Small intestine (tissue), 7 donors: ENCODE measurements around the gene CRYAA. TPM values are rescaled to one million over a fixed set of nuclear protein-coding genes. Genes with fewer than 3 reads are reported as not detected.

Source experiments
- DNase-seq, 2 donors: peaks; one replicate each; pipeline versions ENCODE4 v3.0.0 to v3.0.0-alpha.2; 2013
- FAIRE-seq: peaks from 2 replicates; lab custom pipeline; 2012; peaks lifted over from hg19 to GRCh38; lab: Jason Lieb, UNC
- H3K27ac ChIP-seq, 3 donors: one replicate each; pipeline ENCODE4 v1.5.1; 2013; ENCODE audit warnings: low read length in 2 of 3, mild to moderate bottlenecking in 2 of 3, control low read depth in 1 of 3, inconsistent platforms in 1 of 3, low read depth in 1 of 3, moderate library complexity in 1 of 3
- H3K27me3 ChIP-seq, 3 donors: one replicate each; pipeline ENCODE4 v1.6.1; 2013; ENCODE audit warnings: low read length in 3 of 3, inconsistent platforms in 1 of 3; ENCODE audit not compliant: control insufficient read depth in 3 of 3, insufficient read depth in 3 of 3
- H3K36me3 ChIP-seq, 3 donors: one replicate each; pipeline ENCODE4 v1.6.1; 2013; ENCODE audit warnings: low read length in 3 of 3, inconsistent platforms in 1 of 3, low read depth in 1 of 3, mild to moderate bottlenecking in 1 of 3, moderate library complexity in 1 of 3; ENCODE audit not compliant: control insufficient read depth in 3 of 3, insufficient read depth in 2 of 3
- H3K4me1 ChIP-seq, 3 donors: one replicate each; pipeline ENCODE4 v1.6.1; 2013; ENCODE audit warnings: low read length in 2 of 3, inconsistent platforms in 1 of 3, low read depth in 1 of 3, mild to moderate bottlenecking in 1 of 3, moderate library complexity in 1 of 3; ENCODE audit not compliant: control insufficient read depth in 3 of 3, insufficient read depth in 2 of 3
- H3K4me3 ChIP-seq, 3 donors: one replicate each; pipeline ENCODE4 v1.5.1; 2013; ENCODE audit warnings: low read length in 3 of 3, control low read depth in 1 of 3, inconsistent platforms in 1 of 3, low read depth in 1 of 3, mild to moderate bottlenecking in 1 of 3, moderate library complexity in 1 of 3
- H3K9me3 ChIP-seq, 2 donors: one replicate each; pipeline ENCODE4 v1.6.1; 2013; ENCODE audit warnings: low read depth in 1 of 2, low read length in 1 of 2; ENCODE audit not compliant: control insufficient read depth in 2 of 2, insufficient read depth in 1 of 2
- WGBS, 3 donors: extraction: QIAGEN DNeasy Blood & Tissue Kit; methylation state at CpG; one replicate each; pipeline ENCODE4 v1.1.7; 2013; 5-methylcytosine and 5-hydroxymethylcytosine counted together
- polyA plus RNA-seq, 4 donors: library from polyadenylated mRNA; stranded (reverse) in 3 of 4; unstranded in 1 of 4; fragments of 200-250 nt in 3 of 4; fragments of 120-200 nt in 1 of 4; gene quantifications; one replicate each; pipeline versions ENCODE4 v1.2.1 to v1.2.3, GENCODE V29; 2013
- donor health status: healthy with polysubstance abuse.
- donor health status: control.
- donor health status: control.
- donor health status: Bipolar disorder and iron deficiency.
- donor health status: healthy.

Gene CRYAA
- polyA plus RNA-seq, 4 donors = not detected

- no peak overlapping the region for H3K4me3 ChIP-seq
- DNase-seq = no peak
- peaks cover 2 to 7% of the 10 kb centered on the region in 2 donors for H3K9me3 ChIP-seq
- no peaks in the 10 kb centered on the region for H3K4me1 ChIP-seq
- no peak for FAIRE-seq
- WGBS, 3 donors = 81 to 88% (median 82%) methylated on average over 1 of the region's 1 CpG
- no peaks in the 10 kb centered on the region for H3K36me3 ChIP-seq
- no peaks in the 10 kb centered on the region for H3K27me3 ChIP-seq
- no peak overlapping the region for H3K27ac ChIP-seq
Measured at GRCh38 chr21:43201491-43201890, 32.7 kb downstream of the CRYAA start.

GRCh38 chr21:43203591-43203990, 34.8 kb downstream of the CRYAA start:
- Histone ChIP-seq H3K4me3 (no peak overlapping the region), H3K9me3 (peaks cover 2 to 7% of the 10 kb centered on the region in 2 donors), H3K27me3 (no peaks in the 10 kb centered on the region), H3K27ac (no peak overlapping the region), H3K36me3 (no peaks in the 10 kb centered on the region), H3K4me1 (no peaks in the 10 kb centered on the region)
- DNase-seq = no peak
- 81 to 84% (median 84%) methylated on average over 6 of the region's 6 CpGs for WGBS, 3 donors
- no peak for FAIRE-seq

GRCh38 chr21:43204638-43205037, 35.8 kb downstream of the CRYAA start:
- FAIRE-seq = no peak
- DNase-seq = no peak

GRCh38 chr21:43206231-43207042, 37.6 kb downstream of the CRYAA start:
- no peak overlapping the region for H3K27ac ChIP-seq
- peaks cover 0 to 4% (median 2%) of the 10 kb centered on the region in 3 donors for H3K4me1 ChIP-seq
- no peaks in the 10 kb centered on the region for H3K27me3 ChIP-seq
- DNase-seq (no peak), FAIRE-seq (no peak)
- WGBS, 3 donors = 79 to 85% (median 81%) methylated on average over 18 of the region's 18 CpGs
- H3K36me3 ChIP-seq = no peaks in the 10 kb centered on the region
- no peaks in the 10 kb centered on the region for H3K9me3 ChIP-seq
- H3K4me3 ChIP-seq = no peak overlapping the region

More at GRCh38 chr21:43204638-43205037, 35.8 kb downstream of the CRYAA start:
- Histone ChIP-seq H3K36me3 (no peaks in the 10 kb centered on the region), H3K9me3 (peaks cover 2 to 7% of the 10 kb centered on the region in 2 donors), H3K27me3 (no peaks in the 10 kb centered on the region), H3K27ac (no peak overlapping the region), H3K4me1 (no peaks in the 10 kb centered on the region), H3K4me3 (no peak overlapping the region)
- 91 to 94% (median 92%) methylated on average over 7 of the region's 7 CpGs for WGBS, 3 donors

- H3K9me3 ChIP-seq = peaks cover 0 to 5% of the 10 kb centered on the region in 2 donors
- peaks cover 0 to 4% (median 2%) of the 10 kb centered on the region in 3 donors for H3K4me1 ChIP-seq
- no peaks in the 10 kb centered on the region for H3K27me3 ChIP-seq
- WGBS, 3 donors = 90 to 93% (median 90%) methylated on average over 6 of the region's 6 CpGs
- H3K27ac ChIP-seq = no peak overlapping the region
- H3K36me3 ChIP-seq = no peaks in the 10 kb centered on the region
- FAIRE-seq (no peak), DNase-seq (no peak)
- H3K4me3 ChIP-seq = no peak overlapping the region
Measured at GRCh38 chr21:43207043-43207315, 38.2 kb downstream of the CRYAA start.

GRCh38 chr21:43207868-43208267, 39.1 kb downstream of the CRYAA start:
- H3K4me3 ChIP-seq = no peak overlapping the region
- H3K4me1 ChIP-seq = peaks cover 0 to 4% (median 2%) of the 10 kb centered on the region in 3 donors
- peaks cover 0 to 6% of the 10 kb centered on the region in 2 donors for H3K9me3 ChIP-seq
- FAIRE-seq (no peak), DNase-seq (no peak)
- H3K27ac ChIP-seq = no peak overlapping the region
- H3K36me3 ChIP-seq = no peaks in the 10 kb centered on the region
- WGBS, 3 donors = 77 to 92% (median 85%) methylated on average over 6 of the region's 6 CpGs
- no peaks in the 10 kb centered on the region for H3K27me3 ChIP-seq

- 90 to 93% (median 91%) methylated on average over 29 of the region's 29 CpGs for WGBS, 3 donors
- no peaks in the 10 kb centered on the region for H3K36me3 ChIP-seq
- peaks cover 0 to 6% of the 10 kb centered on the region in 2 donors for H3K9me3 ChIP-seq
- H3K4me3 ChIP-seq = no peak overlapping the region
- H3K27ac ChIP-seq = no peak overlapping the region
- FAIRE-seq (no peak), DNase-seq (no peak)
- no peaks in the 10 kb centered on the region for H3K27me3 ChIP-seq
- peaks cover 0 to 4% (median 2%) of the 10 kb centered on the region in 3 donors for H3K4me1 ChIP-seq
Measured at GRCh38 chr21:43208561-43209332, 39.9 kb downstream of the CRYAA start.

GRCh38 chr21:43209575-43210453, 41.0 kb downstream of the CRYAA start:
- WGBS, 3 donors = 84 to 90% (median 87%) methylated on average over 36 of the region's 36 CpGs
- Histone ChIP-seq H3K4me1 (peaks cover 0 to 4% (median 2%) of the 10 kb centered on the region in 3 donors), H3K36me3 (no peaks in the 10 kb centered on the region)

More at GRCh38 chr21:43209575-43210453, 41.0 kb downstream of the CRYAA start:
- FAIRE-seq = no peak
- Histone ChIP-seq H3K27ac (no peak overlapping the region), H3K9me3 (peaks cover 0 to 6% of the 10 kb centered on the region in 2 donors), H3K4me3 (no peak overlapping the region), H3K27me3 (no peaks in the 10 kb centered on the region)
- DNase-seq = peak in 1 of 2 donors; percentile 25
